HEK293T (cell line): ENCODE results near the gene PLCB1.

Experiments
- CTCF ChIA-PET: fragments of 350-600 bp; formaldehyde crosslinking; extraction: SDS; loops from one replicate; lab custom pipeline; 2021; ENCODE audit warnings: antibody characterized with exemption, inconsistent platforms; lab: Yijun Ruan, JAX
- POLR2A ChIA-PET: fragments of 350-600 bp; formaldehyde crosslinking; extraction: SDS; loops from one replicate; lab custom pipeline; 2020; ENCODE audit warnings: antibody characterized with exemption, inconsistent platforms; lab: Yijun Ruan, JAX
- DNase-seq: peaks from one replicate; pipeline ENCODE4 v3.0.0; 2012; ENCODE audit warnings: mixed read lengths; ENCODE audit errors: extremely low spot score
- ARNT ChIP-seq: fragments of 450-650 bp; IDR thresholded peaks from 2 replicates; pipeline ENCODE4 v1.6.1; 2017; ENCODE audit warnings: mild to moderate bottlenecking
- BHLHE40 ChIP-seq: fragments of 450-650 bp; IDR thresholded peaks from 2 replicates; pipeline ENCODE4 v1.6.1; 2016; ENCODE audit warnings: mild to moderate bottlenecking, moderate library complexity, borderline replicate concordance
- CTBP1 ChIP-seq: fragments of 450-650 bp; IDR thresholded peaks from 2 replicates; pipeline ENCODE4 v1.6.1; 2016; ENCODE audit warnings: borderline replicate concordance
- ELF4 ChIP-seq: fragments of 450-650 bp; IDR thresholded peaks from 2 replicates; pipeline ENCODE4 v1.6.1; 2017; ENCODE audit warnings: antibody characterized with exemption
- FOXA1 ChIP-seq: fragments of 450-650 bp; IDR thresholded peaks from 2 replicates; pipeline ENCODE4 v1.6.1; 2016; ENCODE audit warnings: mild to moderate bottlenecking
- FOXK2 ChIP-seq: fragments of 450-650 bp; IDR thresholded peaks from 2 replicates; pipeline ENCODE4 v1.6.1; 2016; ENCODE audit warnings: mild to moderate bottlenecking
- FOXM1 ChIP-seq: fragments of 450-650 bp; IDR thresholded peaks from 2 replicates; pipeline ENCODE4 v1.6.1; 2017; ENCODE audit warnings: mild to moderate bottlenecking, borderline replicate concordance
- HDGF ChIP-seq: fragments of 450-650 bp; IDR thresholded peaks from 2 replicates; pipeline ENCODE4 v1.6.1; 2017; ENCODE audit warnings: antibody characterized with exemption, borderline replicate concordance
- L3MBTL2 ChIP-seq: fragments of 450-650 bp; conservative IDR thresholded peaks from 2 replicates; pipeline ENCODE4 v1.6.1; 2016; ENCODE audit warnings: mild to moderate bottlenecking
- LEF1 ChIP-seq: fragments of 450-650 bp; IDR thresholded peaks from 2 replicates; pipeline ENCODE4 v1.6.1; 2017; ENCODE audit warnings: mild to moderate bottlenecking, borderline replicate concordance
- NFRKB ChIP-seq: fragments of 450-650 bp; IDR thresholded peaks from 2 replicates; pipeline ENCODE4 v1.6.1; 2016; ENCODE audit warnings: mild to moderate bottlenecking, moderate library complexity
- SP1 ChIP-seq: fragments of 450-650 bp; IDR thresholded peaks from 2 replicates; pipeline ENCODE4 v1.6.1; 2017
- SUZ12 ChIP-seq: fragments of 450-650 bp; IDR thresholded peaks from 2 replicates; pipeline ENCODE4 v1.6.1; 2016; ENCODE audit warnings: mild to moderate bottlenecking
- TARDBP ChIP-seq: fragments of 450-650 bp; IDR thresholded peaks from 2 replicates; pipeline ENCODE4 v1.6.1; 2016
- ZNF384 ChIP-seq: fragments of 450-650 bp; IDR thresholded peaks from 2 replicates; pipeline ENCODE4 v1.6.1; 2016
- TF ChIP-seq, protein P1 (sequence below): fragments of 450-650 bp; IDR thresholded peaks from 2 replicates; pipeline ENCODE4 v1.6.1; 2016

Gene PLCB1

DNA sequence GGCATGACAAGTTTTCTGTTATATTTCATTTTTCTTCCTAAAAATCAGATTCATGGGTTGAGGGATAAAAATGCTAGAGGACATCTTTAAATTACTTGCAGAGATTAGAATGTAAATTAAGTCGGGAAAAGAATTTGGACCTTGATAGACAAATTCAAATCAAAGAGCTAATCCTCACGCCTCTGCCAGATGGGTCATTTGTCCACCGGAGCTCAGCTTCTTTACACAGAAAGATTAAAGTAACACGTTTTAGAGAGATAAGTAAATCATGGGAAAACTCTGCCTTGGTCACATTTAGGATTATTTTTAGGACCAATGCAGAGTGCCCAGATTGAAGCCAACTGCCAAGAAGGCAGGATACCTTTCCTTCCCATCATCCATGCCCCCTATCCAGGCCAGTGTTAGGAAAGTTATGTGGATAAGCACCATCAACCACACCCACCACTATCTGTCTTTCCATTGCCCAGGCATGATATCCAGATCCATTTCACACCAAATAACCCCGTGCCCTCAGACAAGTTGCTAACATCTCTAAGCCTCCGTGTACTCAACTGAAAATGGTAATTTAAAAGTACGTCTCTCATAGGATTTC lies 539.4 kb downstream of the PLCB1 start:
- POLR2A ChIA-PET, result no interaction called here
- CTCF ChIA-PET, result no interaction called here
- no peak for DNase-seq
- TF ChIP-seq FOXA1, result no peak
- TF ChIP-seq SUZ12, result no peak
- TF ChIP-seq FOXK2, result no peak
- no peak for TF ChIP-seq NFRKB
- no peak for TF ChIP-seq ZNF384
- TF ChIP-seq, protein P1, sequence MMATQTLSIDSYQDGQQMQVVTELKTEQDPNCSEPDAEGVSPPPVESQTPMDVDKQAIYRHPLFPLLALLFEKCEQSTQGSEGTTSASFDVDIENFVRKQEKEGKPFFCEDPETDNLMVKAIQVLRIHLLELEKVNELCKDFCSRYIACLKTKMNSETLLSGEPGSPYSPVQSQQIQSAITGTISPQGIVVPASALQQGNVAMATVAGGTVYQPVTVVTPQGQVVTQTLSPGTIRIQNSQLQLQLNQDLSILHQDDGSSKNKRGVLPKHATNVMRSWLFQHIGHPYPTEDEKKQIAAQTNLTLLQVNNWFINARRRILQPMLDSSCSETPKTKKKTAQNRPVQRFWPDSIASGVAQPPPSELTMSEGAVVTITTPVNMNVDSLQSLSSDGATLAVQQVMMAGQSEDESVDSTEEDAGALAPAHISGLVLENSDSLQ, result no peak
- TF ChIP-seq ARNT, result no peak
- no peak for TF ChIP-seq FOXM1
- no peak for TF ChIP-seq BHLHE40
- no peak for TF ChIP-seq TARDBP
- no peak for TF ChIP-seq SP1
- TF ChIP-seq L3MBTL2, result no peak
- TF ChIP-seq CTBP1, result no peak
- TF ChIP-seq ELF4, result no peak
- no peak for TF ChIP-seq HDGF
- no peak for TF ChIP-seq LEF1

DNA sequence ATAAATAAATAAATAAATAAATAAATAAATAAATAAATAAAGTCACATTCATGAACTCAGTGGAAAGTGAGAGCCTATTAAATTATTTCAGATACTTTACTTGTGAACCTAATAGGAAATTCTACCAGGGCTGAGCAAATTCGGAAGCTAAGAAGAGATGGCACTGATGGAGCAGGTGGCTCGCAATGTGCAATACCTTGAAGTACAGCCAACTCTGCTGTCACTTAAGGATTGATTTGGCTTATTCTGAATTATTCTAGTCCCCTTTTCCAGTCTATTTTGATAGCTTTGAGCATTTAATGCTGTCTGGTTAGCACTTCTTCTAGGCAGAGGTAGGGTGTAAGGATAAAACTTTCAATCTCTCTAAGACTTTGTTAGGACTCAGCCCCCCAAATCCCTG lies 541.0 kb downstream of the PLCB1 start:
- no peak for DNase-seq
- CTCF ChIA-PET, result interaction anchor here (0.9 kb wide), 1 partner anchor 138 kb away, joined by 3 read pairs; no protein-coding TSS in a partner anchor
- TF ChIP-seq ELF4 (no peak), FOXK2 (no peak), CTBP1 (no peak), ZNF384 (no peak), SUZ12 (no peak), LEF1 (no peak), TARDBP (no peak), BHLHE40 (no peak), SP1 (no peak), FOXM1 (no peak)
- TF ChIP-seq, protein P1, result no peak
- POLR2A ChIA-PET, result no interaction called here

DNA sequence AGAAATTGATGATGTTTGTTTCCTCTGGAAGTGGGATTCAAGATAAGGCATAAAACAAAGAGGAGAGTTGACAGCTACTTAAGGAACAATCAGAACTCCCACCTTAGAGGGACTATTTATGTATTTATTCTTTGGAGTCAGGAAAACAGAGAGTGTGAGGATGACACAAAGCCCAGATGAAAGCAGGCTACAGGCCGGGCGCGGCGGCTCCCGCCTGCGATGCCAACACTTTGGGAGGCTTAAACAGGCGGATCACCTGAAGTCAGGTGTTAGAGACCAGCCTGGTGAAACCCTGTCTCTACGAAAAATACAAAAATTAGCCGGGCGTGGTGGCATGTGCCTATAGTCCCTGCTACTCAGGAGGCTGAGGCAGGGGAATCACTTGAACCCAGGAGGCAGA lies 543.8 kb downstream of the PLCB1 start:
- no peak for DNase-seq
- TF ChIP-seq ARNT, result no peak
- no peak for TF ChIP-seq ZNF384
- no peak for TF ChIP-seq FOXK2
- TF ChIP-seq ELF4, result no peak
- TF ChIP-seq FOXM1, result no peak
- TF ChIP-seq NFRKB, result no peak
- no peak for TF ChIP-seq CTBP1
- TF ChIP-seq BHLHE40, result no peak
- TF ChIP-seq, protein P1, result no peak
- TF ChIP-seq TARDBP, result no peak
- no peak for TF ChIP-seq HDGF
- TF ChIP-seq LEF1, result no peak
- no peak for TF ChIP-seq SP1
- TF ChIP-seq SUZ12, result no peak
- no peak for TF ChIP-seq L3MBTL2
- no peak for TF ChIP-seq FOXA1
- ChIA-PET POLR2A (no interaction called here), CTCF (no interaction called here)

DNA sequence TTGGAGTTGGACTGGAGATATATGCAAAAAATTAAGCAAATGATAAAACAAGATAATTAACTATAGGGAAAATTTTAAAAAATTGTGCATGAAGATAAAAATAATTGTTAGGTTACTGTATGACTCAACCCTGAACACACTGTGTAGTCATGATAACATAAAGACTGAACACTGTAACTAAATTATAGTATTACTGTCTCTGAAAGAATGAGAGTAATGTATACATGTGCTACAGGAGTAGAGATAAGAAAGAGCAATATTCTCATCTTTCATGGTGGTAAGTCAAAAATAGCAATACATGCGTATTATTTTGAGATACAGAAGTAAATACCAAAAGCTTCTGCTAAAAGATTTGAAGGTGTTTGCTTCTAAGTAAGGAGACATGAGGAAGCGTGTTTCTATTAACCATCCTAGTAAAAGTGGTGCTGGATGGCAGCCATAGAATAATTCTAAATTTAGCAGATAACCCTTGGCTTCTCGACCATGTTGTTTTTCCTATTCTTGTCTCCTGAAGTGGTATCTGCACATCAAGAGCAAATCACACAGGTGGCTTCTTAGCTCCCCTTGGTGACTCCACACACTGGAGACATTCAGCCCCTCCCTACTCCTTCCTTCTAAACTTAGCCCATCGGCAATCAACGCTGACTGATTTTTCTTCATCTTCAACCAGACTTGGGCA lies 546.2 kb downstream of the PLCB1 start:
- ChIA-PET POLR2A (no interaction called here), CTCF (no interaction called here)
- DNase-seq, result no peak
- TF ChIP-seq ELF4 (no peak), HDGF (no peak), FOXM1 (no peak), ARNT (no peak), BHLHE40 (no peak), ZNF384 (no peak), FOXK2 (no peak), TARDBP (no peak), SP1 (no peak), L3MBTL2 (no peak), FOXA1 (no peak), NFRKB (no peak), SUZ12 (no peak), CTBP1 (no peak), LEF1 (no peak)
- TF ChIP-seq, protein P1, result no peak

DNA sequence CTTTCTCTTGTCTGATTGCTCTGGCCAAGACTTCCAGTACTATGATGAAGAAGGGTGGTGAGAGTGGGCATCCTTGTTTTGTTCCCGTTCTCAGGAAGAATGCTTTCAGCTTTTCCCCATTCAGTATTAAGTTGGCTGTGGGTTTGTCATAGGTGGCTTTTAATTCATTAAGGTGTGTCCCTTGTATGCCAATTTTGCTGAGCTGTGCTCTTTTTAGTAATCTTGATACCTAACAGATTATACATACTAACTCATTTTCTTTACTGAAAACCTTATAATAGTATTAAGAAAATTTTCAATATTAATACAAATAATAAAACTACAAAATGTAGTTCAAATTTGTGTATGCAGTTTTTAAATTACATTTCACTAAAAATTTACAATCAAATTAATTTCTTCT lies 557.3 kb downstream of the PLCB1 start:
- POLR2A ChIA-PET, result no interaction called here
- TF ChIP-seq ZNF384 (no peak), CTBP1 (no peak), NFRKB (no peak), HDGF (no peak), FOXK2 (no peak), ELF4 (no peak), SP1 (no peak), BHLHE40 (no peak), L3MBTL2 (no peak), TARDBP (no peak), FOXM1 (no peak), FOXA1 (no peak)
- TF ChIP-seq, protein P1, result no peak
- CTCF ChIA-PET, result no interaction called here
- no peak for DNase-seq
